Fibroblast of villous mesenchyme (primary cell): ENCODE results near the gene ADAMTS12. TPM values are rescaled to one million over a fixed set of nuclear protein-coding genes. Genes with fewer than 3 reads are reported as not detected.

ENCODE experiments used
- DNase-seq: peaks from one replicate; pipeline ENCODE4 v3.0.0-alpha.2; 2010; ENCODE audit warnings: low read depth
- H3K4me3 ChIP-seq: 2 replicates; pipeline ENCODE4 v1.5.1; 2011; ENCODE audit warnings: low read depth, mild to moderate bottlenecking, low read length
- CTCF ChIP-seq: IDR thresholded peaks from 2 replicates; pipeline ENCODE4 v1.5.1; 2012; ENCODE audit warnings: low read depth, mild to moderate bottlenecking, low read length; ENCODE audit not compliant: insufficient read depth
- total RNA-seq: library from RNA; depleted of rRNA; stranded (reverse); fragments of >200 nt; gene quantifications from 2 replicates; pipeline ENCODE4 v1.2.3, GENCODE V29; 2012

ADAMTS12 gene
- total RNA-seq, 1 donor, result 94.1 TPM

GRCh38 chr5:33772380-33772897 is 119.4 kb downstream of the ADAMTS12 start:
- peak; percentile 75 for DNase-seq
- H3K4me3 ChIP-seq, result no peak overlapping the region
- no peak for TF ChIP-seq CTCF

- TF ChIP-seq CTCF, result no peak
- no peak overlapping the region for H3K4me3 ChIP-seq
Observed at GRCh38 chr5:33769968-33770367, 121.8 kb downstream of the ADAMTS12 start.

GRCh38 chr5:33769196-33769595 is 122.6 kb downstream of the ADAMTS12 start:
- no peak for DNase-seq

More at GRCh38 chr5:33769968-33770367, 121.8 kb downstream of the ADAMTS12 start:
- DNase-seq, result no peak

GRCh38 chr5:33766023-33766422 is 125.8 kb downstream of the ADAMTS12 start:
- no peak overlapping the region for H3K4me3 ChIP-seq
- TF ChIP-seq CTCF, result no peak
- no peak for DNase-seq

More at GRCh38 chr5:33769196-33769595, 122.6 kb downstream of the ADAMTS12 start:
- no peak for TF ChIP-seq CTCF
- no peak overlapping the region for H3K4me3 ChIP-seq

GRCh38 chr5:33764786-33765185 is 127.0 kb downstream of the ADAMTS12 start:
- TF ChIP-seq CTCF, result no peak
- no peak for DNase-seq
- H3K4me3 ChIP-seq, result no peak overlapping the region

- H3K4me3 ChIP-seq, result no peak overlapping the region
- no peak for TF ChIP-seq CTCF
- DNase-seq, result no peak
Observed at GRCh38 chr5:33763435-33763834, 128.4 kb downstream of the ADAMTS12 start.

- TF ChIP-seq CTCF, result no peak
- DNase-seq, result no peak
- H3K4me3 ChIP-seq, result no peak overlapping the region
Observed at GRCh38 chr5:33762859-33763258, 128.9 kb downstream of the ADAMTS12 start.
